Measurements from ENCODE around the gene PHEX.

- no peak for TF ChIP-seq CTCF (IDR thresholded peaks at IDR 0.05; ENCODE audit: low read length)
- no peak for TF ChIP-seq EZH2 (IDR thresholded peaks at IDR 0.05; ENCODE audit: borderline replicate concordance, low read length)
These were observed 115.8 kb downstream of the PHEX start for GRCh38 chrX:22147942-22148341.
